K562 (cell line): ENCODE results near the gene GCN1. TPM values are rescaled to one million over a fixed set of nuclear protein-coding genes. Genes with fewer than 3 reads are reported as not detected.

ENCODE experiments used
- CREB5 ChIP-seq: fragments of 250-450 bp; sonication (Bioruptor Pico); IDR thresholded peaks from 2 replicates; pipeline ENCODE4 v1.5.0; 2020; ENCODE audit warnings: mild to moderate bottlenecking
- HDAC3 ChIP-seq: fragments of 450-650 bp; IDR thresholded peaks from 2 replicates; pipeline ENCODE4 v1.6.1; 2018; ENCODE audit warnings: borderline replicate concordance, mild to moderate bottlenecking, moderate library complexity; ENCODE audit not compliant: partially characterized antibody
- HNRNPLL ChIP-seq: fragments of 200-400 bp; formaldehyde crosslinking; IDR thresholded peaks from 2 replicates; pipeline ENCODE4 v1.6.1; 2017; ENCODE audit warnings: low read length, low read depth, mild to moderate bottlenecking; ENCODE audit not compliant: poor library complexity, severe bottlenecking
- JUNB ChIP-seq: fragments of 450-650 bp; formaldehyde crosslinking; conservative IDR thresholded peaks from 2 replicates; pipeline ENCODE4 v1.4.0; 2020; ENCODE audit warnings: mild to moderate bottlenecking
- NFIC ChIP-seq: fragments of 450-650 bp; IDR thresholded peaks from 2 replicates; pipeline ENCODE4 v1.6.1; 2017; ENCODE audit warnings: mild to moderate bottlenecking, inconsistent platforms
- PHF8 ChIP-seq: fragments of 200-600 bp; sonication (generic); IDR thresholded peaks from 2 replicates; pipeline ENCODE4 v1.6.1; 2012; ENCODE audit warnings: mixed run types, mild to moderate bottlenecking, inconsistent platforms, low read length, moderate library complexity, borderline replicate concordance
- POLR2G ChIP-seq: fragments of 200-400 bp; formaldehyde crosslinking; IDR thresholded peaks from 2 replicates; pipeline ENCODE4 v1.6.1; 2017; ENCODE audit warnings: low read depth, mild to moderate bottlenecking, antibody characterized with exemption, low read length, moderate library complexity
- STAG1 ChIP-seq: sonication (generic); formaldehyde crosslinking; IDR thresholded peaks from 2 replicates; pipeline ENCODE4 v1.5.0; 2020; ENCODE audit warnings: missing genetic modification reagents, borderline replicate concordance
- ZFPM2 ChIP-seq: fragments of 250-450 bp; sonication (Bioruptor Pico); IDR thresholded peaks from 2 replicates; pipeline ENCODE4 v1.5.1; 2022; ENCODE audit warnings: mild to moderate bottlenecking
- ZNF184 ChIP-seq: sonication (generic); formaldehyde crosslinking; IDR thresholded peaks from 2 replicates; pipeline ENCODE4 v1.5.0; 2020; ENCODE audit warnings: missing genetic modification reagents
- ZNF217 ChIP-seq: sonication (generic); formaldehyde crosslinking; IDR thresholded peaks from 2 replicates; pipeline ENCODE4 v1.8.0; 2022; ENCODE audit warnings: mild to moderate bottlenecking, missing genetic modification reagents
- ZNF282 ChIP-seq: sonication (generic); formaldehyde crosslinking; IDR thresholded peaks from 2 replicates; pipeline ENCODE4 v1.8.1; 2023; ENCODE audit warnings: missing genetic modification reagents
- polyA plus RNA-seq, 8 experiments: library from polyadenylated mRNA; depleted of rRNA in 4 of 8; stranded (reverse) in 5 of 8; unstranded in 3 of 8; fragments of >200 nt; fragmentation: Nextera tagmentation in 2 of 8; fragmentation: Illumina TruSeq in 1 of 8; extraction: Ambion mirVana in 2 of 8; extraction: Trizol in 1 of 8; gene quantifications; 2 replicates each; pipeline versions ENCODE4 v1.2.1 to v1.2.3, GENCODE V29; 2011 to 2014; ENCODE audit warnings: inconsistent platforms in 1 of 8, missing spikeins in 1 of 8
- total RNA-seq, 7 experiments: library from RNA; depleted of rRNA in 6 of 7; stranded (reverse); fragments of >200 nt in 6 of 7; fragmentation: Illumina TruSeq in 2 of 7; extraction: Trizol in 2 of 7; gene quantifications; 2 replicates each; pipeline versions ENCODE4 v1.2.1 to v1.2.3, GENCODE V29; 2011 to 2021; ENCODE audit warnings: low replicate concordance in 1 of 7
- TF ChIP-seq, protein P1 (sequence below), 2 experiments: fragments of 450-650 bp; IDR thresholded peaks; 2 replicates each; pipeline ENCODE4 v1.6.1; 2016; ENCODE audit warnings: mild to moderate bottlenecking in 2 of 2, borderline replicate concordance in 1 of 2, low read depth in 1 of 2, moderate library complexity in 1 of 2
- TF ChIP-seq, protein P2 (sequence below): fragments of 450-650 bp; conservative IDR thresholded peaks from 2 replicates; pipeline ENCODE4 v1.6.1; 2016; ENCODE audit warnings: missing genetic modification characterization, low read depth, mild to moderate bottlenecking, missing compliant biosample characterization, moderate library complexity
- TF ChIP-seq, protein P3 (sequence below): sonication (generic); formaldehyde crosslinking; IDR thresholded peaks from 2 replicates; pipeline ENCODE4 v1.8.0; 2022; ENCODE audit warnings: missing genetic modification reagents, mild to moderate bottlenecking, moderate library complexity, borderline replicate concordance

The GCN1 gene
- total and polyA plus RNA-seq, 9 of the 15 experiments (the other 6 are each of a cell fraction or from before 2014, with no cell fraction given): 11.9 to 190 (median 51.7) TPM

DNA sequence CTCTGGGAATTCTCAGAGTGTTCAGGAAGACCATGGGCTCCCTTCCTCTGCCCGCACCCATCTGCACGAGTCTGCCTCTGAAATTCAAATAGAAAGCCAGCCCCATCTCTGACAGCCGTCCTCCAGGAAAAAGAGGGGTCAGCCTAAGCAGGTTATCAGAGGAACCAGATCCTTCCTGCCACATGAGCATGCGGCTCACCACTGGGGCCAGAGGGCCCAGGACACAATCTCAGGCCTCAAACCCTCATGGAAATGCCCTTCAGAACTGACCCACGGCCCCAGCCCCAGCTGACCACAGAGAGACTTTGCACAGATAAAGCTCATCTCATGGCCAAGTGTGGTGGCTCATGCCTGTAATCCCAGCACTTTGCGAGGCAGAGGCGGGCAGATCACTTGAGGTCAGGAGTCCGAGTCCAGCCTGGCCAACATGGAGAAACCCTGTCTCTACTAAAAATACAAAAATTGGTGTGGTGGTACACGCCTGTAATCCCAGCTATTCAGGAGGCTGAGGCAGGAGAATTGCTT, 47.8 kb upstream of the GCN1 start (continued):
- TF ChIP-seq, protein P1, sequence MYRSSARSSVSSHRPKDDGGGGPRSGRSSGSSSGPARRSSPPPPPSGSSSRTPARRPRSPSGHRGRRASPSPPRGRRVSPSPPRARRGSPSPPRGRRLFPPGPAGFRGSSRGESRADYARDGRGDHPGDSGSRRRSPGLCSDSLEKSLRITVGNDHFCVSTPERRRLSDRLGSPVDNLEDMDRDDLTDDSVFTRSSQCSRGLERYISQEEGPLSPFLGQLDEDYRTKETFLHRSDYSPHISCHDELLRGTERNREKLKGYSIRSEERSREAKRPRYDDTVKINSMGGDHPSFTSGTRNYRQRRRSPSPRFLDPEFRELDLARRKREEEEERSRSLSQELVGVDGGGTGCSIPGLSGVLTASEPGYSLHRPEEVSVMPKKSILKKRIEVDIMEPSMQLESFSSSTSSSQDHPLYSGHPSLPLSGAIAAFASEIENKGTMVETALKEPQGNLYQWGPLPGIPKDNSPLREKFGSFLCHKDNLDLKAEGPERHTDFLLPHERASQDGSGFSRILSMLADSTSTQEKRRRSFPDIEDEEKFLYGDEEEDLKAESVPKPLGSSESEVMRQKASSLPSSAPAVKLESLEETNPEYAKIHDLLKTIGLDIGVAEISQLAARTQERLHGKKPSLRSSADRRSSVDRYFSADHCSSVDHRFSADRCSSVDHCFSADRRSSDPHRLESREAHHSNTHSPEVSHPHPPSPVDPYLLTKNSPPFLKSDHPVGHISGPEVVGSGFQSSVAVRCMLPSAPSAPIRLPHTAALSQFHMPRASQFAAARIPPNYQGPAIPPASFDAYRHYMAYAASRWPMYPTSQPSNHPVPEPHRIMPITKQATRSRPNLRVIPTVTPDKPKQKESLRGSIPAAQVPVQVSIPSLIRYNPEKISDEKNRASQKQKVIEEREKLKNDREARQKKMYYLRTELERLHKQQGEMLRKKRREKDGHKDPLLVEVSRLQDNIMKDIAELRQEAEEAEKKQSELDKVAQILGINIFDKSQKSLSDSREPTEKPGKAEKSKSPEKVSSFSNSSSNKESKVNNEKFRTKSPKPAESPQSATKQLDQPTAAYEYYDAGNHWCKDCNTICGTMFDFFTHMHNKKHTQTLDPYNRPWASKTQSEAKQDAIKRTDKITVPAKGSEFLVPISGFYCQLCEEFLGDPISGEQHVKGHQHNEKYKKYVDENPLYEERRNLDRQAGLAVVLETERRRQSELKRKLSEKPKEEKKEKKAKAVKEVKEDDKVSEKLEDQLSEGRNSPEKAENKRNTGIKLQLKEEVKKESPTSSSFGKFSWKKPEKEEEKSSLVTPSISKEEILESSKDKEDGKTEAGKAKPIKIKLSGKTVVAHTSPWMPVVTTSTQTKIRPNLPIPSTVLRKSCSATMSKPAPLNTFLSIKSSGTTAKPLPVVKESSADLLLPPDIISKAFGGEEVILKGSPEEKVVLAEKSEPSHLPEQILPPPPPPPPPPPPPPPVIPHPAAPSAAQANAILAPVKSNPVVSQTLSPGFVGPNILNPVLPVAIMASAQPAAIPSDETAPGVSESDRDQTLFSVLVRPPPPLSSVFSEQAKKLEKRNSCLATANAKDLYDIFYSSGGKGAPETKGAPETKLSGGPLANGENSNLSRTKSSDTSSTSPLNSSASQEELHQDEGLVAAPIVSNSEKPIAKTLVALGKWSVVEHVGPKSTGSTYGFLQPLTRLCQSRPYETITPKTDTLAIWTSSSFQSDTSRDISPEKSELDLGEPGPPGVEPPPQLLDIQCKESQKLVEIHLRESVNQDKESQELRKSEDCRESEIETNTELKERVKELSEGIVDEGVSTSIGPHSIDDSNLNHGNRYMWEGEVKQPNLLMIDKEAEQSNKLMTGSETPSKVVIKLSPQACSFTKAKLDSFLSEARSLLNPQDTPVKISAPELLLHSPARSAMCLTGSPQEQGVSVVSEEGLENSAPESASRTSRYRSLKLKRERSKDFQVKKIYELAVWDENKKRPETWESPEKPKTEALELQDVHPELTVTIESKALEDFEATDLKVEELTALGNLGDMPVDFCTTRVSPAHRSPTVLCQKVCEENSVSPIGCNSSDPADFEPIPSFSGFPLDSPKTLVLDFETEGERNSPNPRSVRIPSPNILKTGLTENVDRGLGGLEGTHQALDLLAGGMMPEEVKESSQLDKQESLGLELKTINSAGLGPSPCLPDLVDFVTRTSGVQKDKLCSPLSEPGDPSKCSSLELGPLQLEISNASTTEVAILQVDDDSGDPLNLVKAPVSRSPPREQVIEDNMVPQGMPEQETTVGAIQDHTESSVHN (IDR thresholded peaks at IDR 0.05; ENCODE audit: borderline replicate concordance in 1 of 2, low read depth in 1 of 2): peak in 1 of 2 experiments; percentile 58; a peak in 1 of 4 replicates
- TF ChIP-seq NFIC (peak; percentile 92), JUNB (no peak), HDAC3 (peak; percentile 97), PHF8 (no peak), ZNF217 (CRISPR knock-in tag) (no peak), STAG1 (CRISPR knock-in tag) (no peak), ZFPM2 (CRISPR knock-in tag) (no peak), CREB5 (CRISPR knock-in tag) (no peak), ZNF184 (CRISPR knock-in tag) (no peak), POLR2G (no peak), HNRNPLL (no peak), ZNF282 (CRISPR knock-in tag) (no peak)
- TF ChIP-seq, protein P2, sequence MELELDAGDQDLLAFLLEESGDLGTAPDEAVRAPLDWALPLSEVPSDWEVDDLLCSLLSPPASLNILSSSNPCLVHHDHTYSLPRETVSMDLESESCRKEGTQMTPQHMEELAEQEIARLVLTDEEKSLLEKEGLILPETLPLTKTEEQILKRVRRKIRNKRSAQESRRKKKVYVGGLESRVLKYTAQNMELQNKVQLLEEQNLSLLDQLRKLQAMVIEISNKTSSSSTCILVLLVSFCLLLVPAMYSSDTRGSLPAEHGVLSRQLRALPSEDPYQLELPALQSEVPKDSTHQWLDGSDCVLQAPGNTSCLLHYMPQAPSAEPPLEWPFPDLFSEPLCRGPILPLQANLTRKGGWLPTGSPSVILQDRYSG (tag): peak; percentile 70
- TF ChIP-seq, protein P3, sequence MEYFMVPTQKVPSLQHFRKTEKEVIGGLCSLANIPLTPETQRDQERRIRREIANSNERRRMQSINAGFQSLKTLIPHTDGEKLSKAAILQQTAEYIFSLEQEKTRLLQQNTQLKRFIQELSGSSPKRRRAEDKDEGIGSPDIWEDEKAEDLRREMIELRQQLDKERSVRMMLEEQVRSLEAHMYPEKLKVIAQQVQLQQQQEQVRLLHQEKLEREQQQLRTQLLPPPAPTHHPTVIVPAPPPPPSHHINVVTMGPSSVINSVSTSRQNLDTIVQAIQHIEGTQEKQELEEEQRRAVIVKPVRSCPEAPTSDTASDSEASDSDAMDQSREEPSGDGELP (CRISPR knock-in tag): peak; percentile 99
